GM18519 (cell line): ENCODE measurements around the gene XYLB.

Experiments
- ATAC-seq: cut with Tn5 transposase; IDR thresholded peaks from one replicate; pipeline ENCODE4 v1.9.1; 2021; ENCODE audit warnings: mild to moderate bottlenecking, moderate library complexity; ENCODE audit not compliant: unreplicated experiment, low FRiP score

XYLB gene

DNA sequence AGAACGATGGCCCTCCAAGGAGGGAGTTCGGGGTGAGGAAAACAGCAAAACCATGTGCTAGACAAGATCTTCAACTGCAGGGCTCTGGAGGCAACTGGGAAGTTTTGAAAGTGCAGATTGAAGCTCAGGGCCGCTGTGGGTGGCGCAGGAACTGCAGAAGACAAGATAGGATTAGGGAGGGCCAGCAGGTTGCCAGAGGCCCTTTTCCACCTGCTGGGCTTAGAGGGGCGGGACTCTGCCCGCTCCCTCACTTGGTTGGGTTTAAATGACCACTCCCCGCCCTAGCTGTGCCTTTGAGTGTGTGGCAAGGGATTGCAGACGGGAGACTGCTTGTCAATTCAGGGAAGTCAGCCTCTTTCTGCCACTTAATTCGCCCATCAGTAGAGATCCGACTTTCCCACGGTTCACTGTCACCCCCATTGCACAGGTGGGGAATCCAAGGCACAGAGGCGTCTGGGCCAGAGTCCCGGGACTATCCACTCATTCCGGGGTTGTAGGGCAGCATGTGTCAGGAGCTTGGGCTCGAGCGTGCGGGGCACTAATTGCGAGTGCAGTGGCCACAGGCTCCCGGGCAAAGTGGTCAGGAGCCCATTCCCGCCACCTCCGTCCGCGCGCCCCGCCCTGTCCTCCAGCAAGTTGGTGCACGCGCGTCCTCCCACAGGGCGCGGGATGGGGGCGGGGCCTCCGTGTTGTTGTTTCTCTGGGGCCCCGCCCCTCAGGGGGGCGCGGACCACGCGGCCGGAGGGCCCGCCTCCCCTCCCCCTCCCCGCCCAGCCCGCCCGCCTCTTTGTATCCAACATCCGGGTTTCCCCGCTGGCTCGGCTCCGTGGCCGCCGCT, 106.7 kb downstream of the XYLB start, which contains the start of gene ACVR2B:
TSS of gene ACVR2B (plus strand) at position 816 of the 838 bp plus-strand sequence. CDS start 433 bp downstream, outside the sequence.
- ATAC-seq: no peak

DNA sequence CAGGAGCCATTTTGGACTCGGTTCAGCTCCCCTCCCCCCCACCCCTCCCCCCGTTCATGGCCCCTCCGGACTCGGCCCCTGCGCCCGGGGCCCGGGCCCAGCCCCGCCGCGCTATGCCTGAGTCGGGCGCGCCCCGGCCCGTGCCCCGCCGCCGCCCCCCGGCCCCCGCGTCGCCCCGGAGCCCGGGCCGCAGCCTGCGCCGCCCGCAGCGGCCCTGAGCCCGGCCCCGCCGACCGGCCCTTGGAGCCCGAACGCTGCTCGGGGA, 107.3 kb downstream of the XYLB start:
- no peak for ATAC-seq

DNA sequence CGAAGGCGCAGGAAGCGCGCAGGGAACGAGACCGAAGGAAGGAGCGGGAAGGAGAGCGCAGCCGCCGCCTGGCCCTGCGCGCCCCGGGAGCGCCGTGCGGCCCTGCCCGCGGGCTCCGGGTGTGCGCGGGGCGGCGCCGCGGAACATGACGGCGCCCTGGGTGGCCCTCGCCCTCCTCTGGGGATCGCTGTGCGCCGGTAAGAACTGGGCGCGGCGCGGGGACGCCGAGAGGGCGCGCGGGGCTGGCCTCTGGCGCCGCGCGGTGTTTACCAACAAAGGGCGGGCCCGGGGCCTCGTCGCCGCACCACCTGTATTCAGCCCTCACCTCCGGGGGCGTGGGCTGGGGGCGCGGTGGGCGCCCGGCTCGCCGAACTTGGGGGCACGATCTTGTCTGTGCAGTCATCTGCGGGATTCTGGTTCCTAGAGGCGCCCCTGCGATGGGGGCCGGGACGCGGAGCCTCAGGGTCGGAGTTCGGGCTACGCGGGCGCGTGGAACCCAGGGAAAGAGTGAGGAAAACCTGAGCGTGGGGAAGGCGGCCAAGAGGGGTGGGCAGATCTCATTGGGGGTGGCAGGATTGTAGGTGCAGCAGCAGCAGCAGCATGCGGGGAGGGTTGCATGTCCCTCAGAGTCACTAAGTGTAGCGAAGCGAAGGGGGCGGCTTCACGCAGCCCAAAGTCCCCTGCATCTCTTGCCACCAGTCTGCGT, 107.7 kb downstream of the XYLB start:
- ATAC-seq: no peak

DNA sequence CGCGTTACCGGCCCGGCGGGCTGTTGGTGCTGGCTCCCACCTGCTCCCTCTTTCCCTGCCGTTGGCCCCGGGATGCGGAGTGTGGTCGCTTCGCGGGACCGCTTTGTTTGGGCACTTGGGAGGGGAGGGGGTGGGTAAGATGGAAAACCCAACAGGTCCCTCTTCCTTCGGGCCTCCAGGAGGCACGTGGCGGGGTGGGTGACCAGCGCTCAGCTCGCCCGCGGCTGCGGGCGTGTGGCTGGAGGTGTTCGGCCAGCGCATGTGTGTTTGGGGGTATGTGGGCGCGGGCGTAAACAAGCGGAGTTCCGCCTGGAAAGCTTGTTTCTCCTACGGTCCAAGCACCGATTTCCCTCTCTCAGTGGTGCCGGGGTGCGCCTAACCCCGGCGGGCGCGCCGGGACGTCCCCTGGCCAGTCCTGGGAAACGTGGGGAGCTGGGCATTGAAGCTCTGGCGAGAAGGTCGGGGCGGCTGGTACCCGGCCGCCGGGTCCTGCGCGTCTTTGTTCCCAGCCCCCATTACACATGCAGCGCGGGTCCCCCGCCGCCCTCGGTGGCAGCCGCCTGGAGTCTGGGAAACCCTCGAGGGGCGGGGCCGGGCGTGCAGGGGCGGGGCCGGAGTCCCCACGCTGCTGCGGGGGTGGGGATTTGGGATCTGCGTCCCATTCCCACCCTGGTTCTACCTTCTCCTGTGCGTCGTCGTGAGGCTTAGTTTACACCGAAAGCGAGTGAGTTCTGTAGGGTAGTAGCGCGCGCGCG, 108.5 kb downstream of the XYLB start:
- no peak for ATAC-seq

DNA sequence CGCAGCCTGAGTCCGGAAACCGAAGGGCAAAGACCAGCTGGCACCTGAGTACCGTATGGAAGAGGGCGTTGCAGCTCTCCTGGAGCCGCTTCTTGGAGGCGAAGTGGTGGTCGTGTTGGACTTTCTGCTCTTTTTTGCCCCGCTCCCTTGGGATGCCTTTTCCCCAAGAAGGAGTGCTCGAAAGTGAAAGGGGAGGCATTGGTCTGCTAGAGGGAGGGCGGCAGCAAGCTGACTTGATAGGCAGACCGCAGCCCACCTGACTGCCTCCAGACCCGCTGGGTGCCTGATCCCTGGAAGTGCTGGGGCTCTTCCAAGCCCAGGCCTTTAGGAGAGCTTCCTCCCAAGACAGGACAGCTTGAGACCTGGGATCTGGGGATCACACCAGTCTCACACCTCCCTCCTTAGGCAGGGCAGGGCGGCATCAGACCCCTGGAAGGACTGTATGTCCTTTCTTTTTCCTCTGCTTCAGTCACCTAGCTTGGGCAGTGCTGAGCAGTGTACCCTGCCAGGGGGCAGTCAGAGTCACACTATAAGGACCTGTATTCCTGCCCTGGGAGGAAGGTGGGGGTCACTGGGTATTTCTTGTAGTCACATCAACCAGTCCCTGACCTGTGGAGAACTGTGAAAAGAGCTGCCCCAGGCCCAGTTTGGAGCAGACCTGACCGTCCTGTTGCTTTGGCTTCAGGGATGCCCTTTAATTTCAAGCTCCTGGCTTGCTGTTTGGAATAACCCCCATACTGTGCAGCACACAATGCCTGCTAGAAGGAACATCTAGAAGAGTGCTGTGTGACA, 109.2 kb downstream of the XYLB start:
- ATAC-seq: no peak

DNA sequence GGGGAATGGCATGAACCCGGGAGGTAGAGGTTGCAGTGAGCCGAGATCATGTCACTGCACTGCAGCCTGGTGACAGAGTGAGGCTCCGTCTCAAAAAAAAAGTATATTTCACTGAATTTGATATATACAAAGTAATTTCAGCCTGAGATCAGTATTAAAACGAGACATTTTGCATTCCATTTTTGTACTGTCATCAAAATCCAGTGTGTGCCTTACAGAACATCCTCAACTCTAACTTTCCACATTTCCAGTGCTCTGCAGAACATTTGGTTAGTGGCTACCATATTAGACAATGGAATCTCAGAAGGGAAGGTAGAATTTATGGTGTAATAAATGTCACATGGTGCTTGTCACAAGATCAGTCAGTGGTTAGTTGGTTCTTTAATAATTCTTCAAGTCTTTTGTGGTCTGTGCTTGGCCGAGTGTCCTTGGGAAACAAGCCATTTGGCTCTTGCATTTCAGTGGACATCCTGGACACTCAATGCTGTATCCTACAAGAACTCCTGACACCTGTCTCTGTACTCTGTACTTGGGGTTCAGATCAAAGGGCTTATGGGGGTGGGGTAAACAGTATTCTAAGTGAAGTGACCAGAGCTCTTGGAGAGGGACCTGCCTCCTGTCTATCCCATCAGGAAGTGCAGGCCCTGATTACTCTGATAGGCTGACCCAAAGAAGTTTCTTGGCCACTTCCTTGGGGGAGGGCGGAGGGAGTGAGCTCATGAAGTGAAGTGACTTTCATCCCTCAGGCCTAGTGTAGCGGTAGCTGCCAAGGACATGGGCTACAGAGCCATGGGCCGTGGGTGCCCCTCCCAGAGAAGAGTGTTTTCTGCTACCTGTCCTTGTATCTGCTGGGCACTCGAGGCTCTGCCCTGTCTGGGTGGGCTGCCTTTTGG, 110.8 kb downstream of the XYLB start:
- no peak for ATAC-seq

DNA sequence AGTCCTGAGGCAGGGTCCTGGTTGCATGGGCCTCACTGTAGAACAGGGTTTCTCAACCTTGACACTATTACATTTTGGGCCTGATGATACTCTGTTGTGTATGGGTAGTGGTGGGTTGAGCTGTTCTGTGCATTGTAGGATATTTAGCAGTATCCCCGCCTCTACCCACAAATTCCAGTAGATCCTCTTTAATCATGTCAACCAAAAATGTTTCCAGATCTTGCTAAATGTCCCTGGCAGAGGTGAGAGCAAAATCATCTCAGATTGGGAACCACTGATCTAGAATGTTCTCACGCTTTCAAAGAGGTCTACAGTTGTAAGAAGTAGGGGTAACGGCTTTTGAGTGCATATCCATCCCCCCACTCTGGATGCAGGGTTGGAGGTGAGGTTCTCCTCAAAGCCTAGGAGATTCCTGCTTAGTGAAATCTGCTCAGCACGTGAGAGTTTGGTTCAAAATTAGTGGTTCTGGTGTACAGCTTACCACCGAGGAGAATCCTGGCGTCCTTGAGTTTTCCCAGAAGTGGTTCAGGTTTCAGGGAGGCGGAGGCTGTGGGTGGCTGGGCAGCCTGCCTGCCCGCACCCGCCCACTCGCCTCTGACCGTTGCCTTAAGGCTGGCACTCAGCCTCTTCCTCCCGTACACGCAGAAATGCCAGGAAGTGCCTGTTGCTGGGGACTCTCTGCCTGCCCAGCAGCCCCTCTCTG, 112.4 kb downstream of the XYLB start:
- no peak for ATAC-seq

DNA sequence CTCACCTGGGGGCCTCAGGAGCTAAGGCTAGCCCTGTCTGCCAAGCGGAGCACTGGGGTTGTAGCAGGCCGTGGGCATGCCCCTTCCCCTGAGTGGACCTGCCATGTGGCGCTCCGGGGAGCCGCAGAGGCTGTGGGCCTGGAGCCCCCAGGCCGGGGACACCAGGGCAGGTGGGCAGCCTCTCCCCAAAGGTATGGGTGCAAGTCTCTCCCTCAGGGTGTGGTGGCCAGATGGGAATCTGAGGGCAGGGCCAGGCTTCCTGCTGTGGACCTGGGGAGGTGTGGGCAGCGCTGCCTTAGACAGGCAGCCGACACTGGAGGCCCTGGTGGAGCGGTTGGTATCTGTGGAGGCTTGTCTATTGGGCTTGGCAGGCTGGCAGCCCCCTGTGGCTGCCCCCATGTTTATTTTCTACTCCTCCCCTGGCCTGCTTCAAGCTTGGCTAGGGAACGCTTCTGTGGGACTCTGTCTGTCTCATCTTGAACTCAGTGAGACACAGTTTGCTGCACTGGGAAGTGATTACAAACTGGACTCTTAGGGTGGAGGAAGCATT, 113.0 kb downstream of the XYLB start:
- ATAC-seq: no peak

DNA sequence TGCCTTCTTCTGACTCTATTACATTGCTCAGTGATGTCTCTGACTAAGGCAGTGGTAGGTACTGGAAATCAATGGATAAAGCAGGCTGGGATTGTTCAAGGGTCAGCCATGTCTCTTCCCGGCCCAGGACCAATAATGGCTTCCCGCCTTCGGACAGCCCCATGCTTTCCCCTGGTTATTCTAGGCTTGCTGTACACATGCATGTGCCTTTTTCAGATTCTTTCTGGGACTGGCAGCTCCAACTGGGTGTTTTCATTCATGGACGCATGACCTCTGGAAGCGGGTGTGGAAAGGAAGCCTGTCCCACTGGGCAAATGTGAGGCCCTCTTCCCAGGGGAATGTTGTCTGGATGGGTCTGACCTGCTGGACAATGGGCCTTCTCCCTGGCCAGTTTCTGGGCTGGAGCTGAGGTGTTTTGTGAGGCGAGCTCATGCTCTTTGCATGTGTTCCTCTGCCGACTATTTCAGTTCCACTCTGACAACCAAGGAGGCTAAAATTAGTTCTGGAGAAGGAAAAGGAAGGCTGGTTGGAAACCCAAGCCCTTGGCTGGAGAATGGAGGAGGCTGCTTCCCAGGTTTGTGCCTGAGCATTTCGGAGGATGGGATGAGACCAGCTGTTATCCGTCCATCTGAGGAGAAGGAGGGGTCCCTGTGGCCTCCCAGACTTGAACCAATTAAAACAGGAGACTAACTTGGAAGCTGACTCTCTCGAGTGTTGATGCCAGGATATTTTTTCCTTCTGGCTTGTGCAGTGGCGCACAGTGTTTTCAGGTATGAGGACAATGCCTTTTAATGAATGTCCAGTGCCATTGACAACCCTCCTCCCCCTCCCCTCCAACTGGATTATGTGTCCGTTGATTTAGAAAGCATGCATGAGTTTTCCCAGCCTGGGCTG, 114.0 kb downstream of the XYLB start:
- ATAC-seq: no peak
